GM15510 (cell line): ENCODE data around the gene ABHD12B.

ENCODE experiments used
- POLR2A ChIP-seq: IDR thresholded peaks from 3 replicates; pipeline ENCODE4 v1.6.1; 2011; ENCODE audit warnings: borderline replicate concordance; ENCODE audit not compliant: insufficient read length; ENCODE audit errors: extremely low read depth

Gene ABHD12B

GRCh38 chr14:50832935-50833630 is 38.8 kb upstream of the ABHD12B start:
- no peak for TF ChIP-seq POLR2A

DNA sequence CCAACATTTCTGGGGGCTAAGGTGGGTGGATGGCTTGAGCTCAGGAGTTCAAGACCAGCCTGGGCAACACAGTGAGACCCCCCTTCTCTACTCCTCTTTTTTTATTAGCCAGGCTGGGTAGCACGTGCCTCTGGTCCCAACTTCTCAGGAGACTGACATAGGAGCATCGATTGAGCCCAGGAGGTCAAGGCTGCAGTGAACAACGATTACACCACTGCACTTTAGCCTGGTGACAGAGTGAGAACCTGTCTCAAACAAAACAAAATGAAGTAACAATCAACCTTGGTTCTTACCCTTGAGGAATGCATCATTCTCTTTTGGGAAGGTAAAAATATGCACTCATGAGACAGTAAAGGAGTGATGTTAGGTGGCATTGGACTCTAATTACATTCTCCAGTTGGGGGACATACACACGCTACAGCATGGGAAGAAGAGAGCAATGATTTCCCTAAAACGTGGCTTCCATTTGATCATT is 37.0 kb upstream of the ABHD12B start:
- no peak for TF ChIP-seq POLR2A

DNA sequence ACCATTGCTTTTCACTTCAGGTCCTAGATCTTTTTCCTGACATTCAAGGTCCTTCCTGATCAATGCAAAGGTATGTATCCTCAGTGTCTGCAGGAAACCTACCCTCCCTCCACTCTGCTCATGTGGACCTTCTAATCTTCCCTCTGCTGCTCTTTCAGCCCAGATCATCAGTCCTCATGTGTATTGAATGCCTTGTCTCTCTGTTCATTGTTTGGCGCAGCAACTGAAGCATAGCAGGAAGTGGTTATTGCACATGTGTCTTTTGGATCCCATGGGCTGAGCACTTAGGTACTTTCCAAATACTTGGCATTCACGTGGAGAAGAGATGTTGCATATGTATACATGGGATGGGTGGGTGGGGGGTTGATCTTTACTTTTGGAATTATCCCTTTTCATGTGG is 36.6 kb upstream of the ABHD12B start:
- TF ChIP-seq POLR2A, result no peak

DNA sequence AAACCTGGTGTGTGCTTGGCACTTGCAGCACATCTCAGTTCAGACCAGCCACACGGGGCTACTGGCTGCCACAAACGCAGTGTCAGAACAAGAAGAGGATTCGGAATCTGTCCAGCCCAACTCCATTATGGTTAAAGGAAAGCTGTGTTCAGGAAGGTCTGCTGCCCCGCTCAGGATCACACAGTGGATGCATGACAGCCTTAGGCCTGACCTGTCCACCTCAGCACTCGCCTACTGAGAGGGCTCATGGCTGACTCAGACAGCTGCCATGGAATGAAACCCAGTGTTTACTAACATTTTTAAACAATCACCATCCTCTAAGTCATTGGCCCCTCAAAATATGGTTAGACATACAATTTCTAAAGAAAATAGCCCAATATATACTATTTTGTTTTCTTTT is 35.3 kb upstream of the ABHD12B start:
- TF ChIP-seq POLR2A, result no peak

DNA sequence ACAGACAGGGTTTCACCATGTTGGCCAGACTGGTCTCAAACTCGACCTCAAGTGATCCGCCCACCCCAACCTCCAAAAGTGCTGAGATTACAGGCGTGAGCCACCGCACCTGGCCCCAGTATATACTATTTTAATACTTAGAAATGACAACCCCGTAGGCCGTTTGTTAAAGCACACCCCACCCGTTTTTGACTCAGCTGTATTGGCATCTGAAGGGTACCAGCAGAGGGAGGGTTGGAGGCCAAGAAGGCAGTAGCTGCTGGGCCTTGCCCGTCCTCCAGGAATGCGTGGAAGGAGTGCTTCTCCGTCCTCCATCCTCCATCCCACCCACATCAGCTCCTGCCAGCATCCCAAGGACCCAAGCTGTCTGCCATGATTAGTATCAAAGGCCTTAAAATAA is 34.6 kb upstream of the ABHD12B start:
- no peak for TF ChIP-seq POLR2A

DNA sequence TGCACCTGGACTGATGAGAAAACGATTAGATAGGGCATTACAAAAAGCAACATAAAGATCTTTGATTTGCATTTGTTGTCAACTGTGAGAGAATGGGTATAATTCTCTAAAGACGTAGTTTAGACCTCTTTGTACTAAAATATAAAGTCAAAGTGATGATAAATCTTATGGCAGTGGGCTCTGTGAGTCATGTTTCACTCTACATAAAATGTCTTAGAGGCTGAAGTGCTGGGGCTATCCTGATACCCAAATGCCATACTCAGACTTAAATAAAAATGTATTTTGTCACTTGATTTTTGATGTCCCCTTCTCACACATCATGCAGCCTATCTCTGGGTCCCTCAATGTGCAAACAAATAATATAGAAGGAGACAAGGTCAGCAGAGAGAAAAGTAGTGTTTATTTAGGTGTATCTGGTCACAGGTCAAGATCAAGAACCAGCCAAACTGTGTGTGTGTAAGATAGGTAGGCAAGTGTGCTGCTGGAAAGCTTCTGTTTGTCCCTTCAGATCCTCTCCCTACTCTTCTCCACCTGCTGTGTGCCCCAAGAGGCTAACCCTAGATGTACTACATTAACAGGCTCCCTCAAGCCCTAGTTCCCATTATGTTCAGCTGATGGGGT is 33.9 kb upstream of the ABHD12B start:
- no peak for TF ChIP-seq POLR2A

GRCh38 chr14:50839048-50839447 is 32.8 kb upstream of the ABHD12B start:
- TF ChIP-seq POLR2A, result no peak

- no peak for TF ChIP-seq POLR2A
These were observed 32.2 kb upstream of the ABHD12B start for GRCh38 chr14:50839691-50840090.

- no peak for TF ChIP-seq POLR2A
These were observed 27.5 kb upstream of the ABHD12B start for GRCh38 chr14:50844391-50844790.

GRCh38 chr14:50845166-50845565 is 26.7 kb upstream of the ABHD12B start:
- no peak for TF ChIP-seq POLR2A

GRCh38 chr14:50846226-50846880 is 25.5 kb upstream of the ABHD12B start:
- TF ChIP-seq POLR2A, result no peak

DNA sequence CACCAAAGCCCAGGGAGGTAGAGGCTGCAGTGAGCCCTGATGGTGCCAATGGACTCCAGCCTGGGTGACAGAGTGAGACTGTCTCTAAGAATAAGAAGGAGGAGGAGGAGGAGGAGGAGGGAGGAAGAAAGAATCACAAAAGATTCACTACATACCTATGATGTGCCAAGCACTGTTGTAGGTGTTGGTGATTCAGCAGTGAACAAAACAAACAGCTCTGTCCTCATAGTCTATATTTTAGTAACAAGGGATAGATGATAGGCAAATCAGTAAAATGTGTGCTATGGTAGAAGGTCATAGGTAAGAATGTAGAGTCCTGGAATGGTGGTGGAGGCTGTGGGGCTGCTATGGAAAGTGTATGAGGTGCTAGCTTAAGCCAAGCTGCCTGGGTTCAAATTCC is 18.0 kb upstream of the ABHD12B start:
- no peak for TF ChIP-seq POLR2A

- no peak for TF ChIP-seq POLR2A
These were observed 17.3 kb upstream of the ABHD12B start for GRCh38 chr14:50854521-50854920.

DNA sequence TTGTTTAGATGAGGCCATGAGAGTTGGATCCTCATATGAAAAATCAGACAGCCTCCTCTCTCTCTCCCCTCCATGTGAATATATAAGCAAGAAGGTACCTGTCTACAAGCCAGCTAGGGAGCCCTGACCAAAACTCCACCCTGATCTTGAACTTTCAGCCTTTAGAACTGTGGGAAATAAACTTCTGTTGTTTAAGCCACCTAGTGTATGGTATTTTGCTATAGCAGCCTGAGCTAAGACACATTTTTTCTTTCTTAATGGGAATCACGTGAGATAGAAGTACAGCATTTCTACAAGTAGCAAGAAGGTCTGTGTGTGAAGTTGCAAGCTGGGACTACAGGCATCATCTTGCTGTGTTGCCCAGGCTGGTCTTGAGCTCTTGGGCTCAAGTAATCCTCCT is 16.3 kb upstream of the ABHD12B start:
- TF ChIP-seq POLR2A, result no peak

- no peak for TF ChIP-seq POLR2A
These were observed 15.2 kb upstream of the ABHD12B start for GRCh38 chr14:50856660-50857059.

DNA sequence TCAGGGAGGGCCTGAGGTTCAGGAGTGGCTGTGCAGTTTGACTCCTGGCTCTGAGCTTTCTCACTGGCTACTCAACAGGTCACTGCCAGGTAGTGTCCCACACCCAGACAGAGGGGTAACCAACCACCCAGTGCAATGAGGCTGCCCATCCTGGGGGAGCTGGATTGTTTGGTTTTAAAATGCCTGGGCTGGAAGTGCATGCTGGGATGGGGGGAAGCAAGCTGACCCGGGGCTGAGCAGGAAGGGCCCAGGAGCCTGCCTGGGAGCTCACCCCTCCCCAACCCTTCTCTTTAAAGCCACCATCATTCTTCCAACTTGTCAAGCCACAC is 12.6 kb upstream of the ABHD12B start:
- no peak for TF ChIP-seq POLR2A

- TF ChIP-seq POLR2A, result no peak
These were observed 11.3 kb upstream of the ABHD12B start for GRCh38 chr14:50860478-50861086.
